GM12874 (cell line): ENCODE data around the gene TRIM51.

Experiments
- CTCF ChIP-seq: IDR thresholded peaks from 2 replicates; pipeline ENCODE4 v1.5.1; 2011; ENCODE audit warnings: low read depth, mild to moderate bottlenecking, control low read depth, low read length, moderate library complexity; ENCODE audit not compliant: insufficient read depth

Gene TRIM51

GRCh38 chr11:55902308-55902707 is 19.2 kb downstream of the TRIM51 start:
- no peak for TF ChIP-seq CTCF

- TF ChIP-seq CTCF = no peak
Observed at GRCh38 chr11:55914482-55914881, 31.4 kb downstream of the TRIM51 start, which contains the start of gene OR5W2. Gene OR5W2, minus strand, starts transcription at chr11:55914582. Its CDS starts 0 bp downstream, at chr11:55914582.

- no peak for TF ChIP-seq CTCF
Observed at GRCh38 chr11:55920537-55920936, 37.4 kb downstream of the TRIM51 start.

GRCh38 chr11:55936300-55936699 is 53.2 kb downstream of the TRIM51 start, which contains the start of gene OR5I1:
Gene OR5I1, minus strand, starts transcription at chr11:55936400. Its CDS starts 0 bp downstream, at chr11:55936400.
- TF ChIP-seq CTCF = no peak
